HepG2 (cell line): ENCODE data around the gene CTNND2. TPM values are rescaled to one million over a fixed set of nuclear protein-coding genes. Genes with fewer than 3 reads are reported as not detected.

Experiments
- ATAC-seq: fragments of 200-7000 bp; cut with Tn5 transposase; 3 replicates; pipeline ENCODE4 v1.9.1; 2020; ENCODE audit warnings: mild to moderate bottlenecking, moderate library complexity
- BruUV-seq: library from RNA; stranded (reverse); fragments of 400-500 nt; replicated peaks from 2 replicates; lab custom pipeline; 2021; lab: Mats Ljungman, UMichigan
- CTCF ChIA-PET: fragments of 300-600 bp; formaldehyde crosslinking; extraction: SDS; loops from one replicate; lab custom pipeline; 2021; ENCODE audit warnings: low total read pairs, inconsistent platforms, low intra/inter-chr PET ratio; lab: Yijun Ruan, JAX
- POLR2A ChIA-PET: fragments of 350-600 bp; sonication (Branson Sonifier 250); formaldehyde crosslinking; loops from one replicate; lab custom pipeline; 2020; ENCODE audit warnings: antibody characterized with exemption, inconsistent platforms; lab: Yijun Ruan, JAX
- DNase-seq: peaks from one replicate; pipeline ENCODE4 v3.0.0-alpha.2; 2015; ENCODE audit warnings: low spot score
- FAIRE-seq: peaks from 3 replicates; lab custom pipeline; 2011; peaks lifted over from hg19 to GRCh38; lab: Jason Lieb, UNC
- H2AFZ ChIP-seq: one replicate; pipeline ENCODE4 v1.6.1; 2011; ENCODE audit warnings: low read length, inconsistent platforms
- H3K27ac ChIP-seq: fragments of 300-600 bp; 3 replicates; pipeline ENCODE4 v1.8.0; 2011; ENCODE audit warnings: mixed run types, mild to moderate bottlenecking, mixed read lengths, low read length, inconsistent platforms; ENCODE audit not compliant: insufficient read depth; ENCODE audit errors: extremely low read length
- H3K27me3 ChIP-seq, 2 experiments: fragments of 200-600 bp in 1 of 2; 2 replicates in 1 of 2; 3 replicates in 1 of 2; pipeline versions ENCODE4 v1.6.0 to v1.8.0; 2011; ENCODE audit warnings: low read length in 2 of 2, mild to moderate bottlenecking in 2 of 2, moderate library complexity in 2 of 2, inconsistent platforms in 1 of 2; ENCODE audit not compliant: insufficient read depth in 2 of 2, control insufficient read depth in 1 of 2
- H3K36me3 ChIP-seq, 2 experiments: fragments of 200-600 bp in 1 of 2; replicated peaks in 1 of 2; 2 replicates in 1 of 2; 3 replicates in 1 of 2; pipeline versions ENCODE4 v1.5.1 to v1.8.0; 2011; ENCODE audit warnings: low read length in 2 of 2, inconsistent platforms in 1 of 2; ENCODE audit not compliant: insufficient read depth in 2 of 2, control insufficient read depth in 1 of 2
- H3K4me1 ChIP-seq: 2 replicates; pipeline ENCODE4 v1.5.1; 2012; ENCODE audit warnings: low read length, inconsistent platforms; ENCODE audit not compliant: insufficient read depth
- H3K4me2 ChIP-seq: 2 replicates; pipeline ENCODE4 v1.6.0; 2011; ENCODE audit warnings: low read depth, low read length, inconsistent platforms
- H3K4me3 ChIP-seq, 3 experiments: fragments of 200-600 bp in 1 of 3; sonication (generic), shearing (Covaris generic) in 1 of 3; replicated peaks in 1 of 3; 2 replicates each; pipeline ENCODE4 v1.5.1; 2011 to 2016; ENCODE audit warnings: low read length in 3 of 3, inconsistent platforms in 2 of 3, low read depth in 2 of 3, mild to moderate bottlenecking in 2 of 3, control low read depth in 1 of 3, mixed read lengths in 1 of 3; ENCODE audit not compliant: insufficient read depth in 1 of 3
- H3K79me2 ChIP-seq: one replicate; pipeline ENCODE4 v1.6.1; 2011; ENCODE audit warnings: low read length, inconsistent platforms; ENCODE audit not compliant: insufficient read depth
- H3K9ac ChIP-seq: 2 replicates; pipeline ENCODE4 v1.6.0; 2011; ENCODE audit warnings: mild to moderate bottlenecking, low read depth, low read length, inconsistent platforms; ENCODE audit not compliant: insufficient read depth
- H3K9me3 ChIP-seq: 2 replicates; pipeline ENCODE4 v1.5.1; 2012; ENCODE audit warnings: mild to moderate bottlenecking, low read length
- H4K20me1 ChIP-seq: 2 replicates; pipeline ENCODE4 v1.6.0; 2011; ENCODE audit warnings: inconsistent platforms, mild to moderate bottlenecking, low read length, moderate library complexity; ENCODE audit not compliant: insufficient read depth
- HES4 ChIP-seq: sonication (generic); formaldehyde crosslinking; IDR thresholded peaks from 2 replicates; pipeline ENCODE4 v1.9.0; 2021; ENCODE audit warnings: mild to moderate bottlenecking, missing genetic modification reagents, borderline replicate concordance
- HOXA7 ChIP-seq: sonication (generic); formaldehyde crosslinking; IDR thresholded peaks from 2 replicates; pipeline ENCODE4 v1.8.1; 2022; ENCODE audit warnings: mild to moderate bottlenecking, missing genetic modification reagents, moderate library complexity
- IKZF4 ChIP-seq: sonication (generic); formaldehyde crosslinking; IDR thresholded peaks from 2 replicates; pipeline ENCODE4 v1.5.1; 2020; ENCODE audit warnings: borderline replicate concordance, mild to moderate bottlenecking, low read depth, missing genetic modification reagents; ENCODE audit errors: not compliant biosample characterization
- MZF1 ChIP-seq: sonication (generic); formaldehyde crosslinking; IDR thresholded peaks from 2 replicates; pipeline ENCODE4 v1.8.1; 2023; ENCODE audit warnings: mild to moderate bottlenecking, missing genetic modification reagents, borderline replicate concordance
- NFYC ChIP-seq: IDR thresholded peaks from 2 replicates; pipeline ENCODE4 v1.6.1; 2016; ENCODE audit warnings: missing genetic modification reagents, missing compliant biosample characterization
- RARA ChIP-seq: IDR thresholded peaks from 2 replicates; pipeline ENCODE4 v1.6.1; 2016; ENCODE audit warnings: missing genetic modification reagents, missing compliant biosample characterization
- THAP11 ChIP-seq: IDR thresholded peaks from 2 replicates; pipeline ENCODE4 v1.6.1; 2016; ENCODE audit warnings: missing biosample characterization, missing genetic modification reagents
- WGBS: methylation state at CpG from one replicate; pipeline ENCODE4 v1.1.6; 2017; ENCODE audit warnings: low lambda C conversion rate; 5-methylcytosine and 5-hydroxymethylcytosine counted together
- in situ Hi-C: cut with HindIII; loops from 2 replicates; pipeline ENCODE4 v1.10.0; 2017; ENCODE audit warnings: low pct_unique_long_range_greater_than_20kb; ENCODE audit not compliant: extremely low pct_ligation_motif_present
- intact Hi-C: fragments of 100-400 bp; cut with micrococcal nuclease; formaldehyde crosslinking; loops from one replicate; pipeline ENCODE4 v1.10.0; 2022; ENCODE audit not compliant: unreplicated experiment
- polyA plus RNA-seq, 8 experiments: library from polyadenylated mRNA; depleted of rRNA in 3 of 8; stranded (reverse) in 7 of 8; unstranded in 1 of 8; fragments of >200 nt; fragmentation: Illumina TruSeq in 4 of 8; extraction: Trizol in 4 of 8; gene quantifications; 2 replicates each; pipeline versions ENCODE4 v1.2.1 to v1.2.3, GENCODE V29; 2011 to 2016; ENCODE audit warnings: low read depth in 4 of 8, missing spikeins in 1 of 8, mixed read lengths in 1 of 8; ENCODE audit not compliant: insufficient read depth in 1 of 8
- total RNA-seq, 5 experiments: library from RNA; depleted of rRNA; stranded (reverse); fragments of >200 nt; fragmentation: Illumina TruSeq; extraction: Trizol; gene quantifications; 2 replicates each; pipeline ENCODE4 v1.2.3, GENCODE V29; 2016; ENCODE audit warnings: low read depth in 1 of 5
- TF ChIP-seq, protein P1 (sequence below): sonication (generic); formaldehyde crosslinking; conservative IDR thresholded peaks from 2 replicates; pipeline ENCODE4 v1.4.0; 2020; ENCODE audit warnings: missing genetic modification reagents
- TF ChIP-seq, protein P2 (sequence below): fragments of 450-650 bp; IDR thresholded peaks from 2 replicates; pipeline ENCODE4 v1.6.1; 2016

CTNND2 gene
- total and polyA plus RNA-seq, 2 of the 13 experiments (the other 11 are each of a cell fraction or from before 2014, with no cell fraction given) = not detected

DNA sequence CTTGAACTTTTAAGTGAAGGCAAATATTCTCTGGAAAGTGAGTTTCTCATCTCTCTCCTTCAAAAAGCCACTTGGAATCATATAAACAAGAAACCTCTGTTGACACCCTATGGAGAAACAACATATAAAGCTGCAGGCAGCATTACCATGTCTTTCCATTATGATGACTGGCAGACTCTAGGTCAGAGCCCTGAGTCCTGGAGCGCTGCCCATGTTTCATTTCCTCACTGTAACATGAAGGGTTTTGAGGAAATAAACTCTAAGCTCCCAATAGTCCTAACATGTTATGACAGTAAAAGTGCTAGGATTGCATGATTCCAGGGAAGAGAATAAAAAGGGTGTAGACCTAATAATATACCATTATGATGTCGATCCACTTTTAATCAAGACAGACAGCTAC is 220.6 kb downstream of the CTNND2 start (continued):
- TF ChIP-seq IKZF4 = no peak
- TF ChIP-seq, protein P1, sequence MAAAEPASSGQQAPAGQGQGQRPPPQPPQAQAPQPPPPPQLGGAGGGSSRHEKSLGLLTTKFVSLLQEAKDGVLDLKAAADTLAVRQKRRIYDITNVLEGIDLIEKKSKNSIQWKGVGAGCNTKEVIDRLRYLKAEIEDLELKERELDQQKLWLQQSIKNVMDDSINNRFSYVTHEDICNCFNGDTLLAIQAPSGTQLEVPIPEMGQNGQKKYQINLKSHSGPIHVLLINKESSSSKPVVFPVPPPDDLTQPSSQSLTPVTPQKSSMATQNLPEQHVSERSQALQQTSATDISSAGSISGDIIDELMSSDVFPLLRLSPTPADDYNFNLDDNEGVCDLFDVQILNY (CRISPR knock-in tag) = no peak
- TF ChIP-seq MZF1 (CRISPR knock-in tag) = no peak
- no peak for TF ChIP-seq THAP11
- no peak for TF ChIP-seq HES4 (CRISPR knock-in tag)
- TF ChIP-seq RARA (CRISPR knock-in tag) = no peak

DNA sequence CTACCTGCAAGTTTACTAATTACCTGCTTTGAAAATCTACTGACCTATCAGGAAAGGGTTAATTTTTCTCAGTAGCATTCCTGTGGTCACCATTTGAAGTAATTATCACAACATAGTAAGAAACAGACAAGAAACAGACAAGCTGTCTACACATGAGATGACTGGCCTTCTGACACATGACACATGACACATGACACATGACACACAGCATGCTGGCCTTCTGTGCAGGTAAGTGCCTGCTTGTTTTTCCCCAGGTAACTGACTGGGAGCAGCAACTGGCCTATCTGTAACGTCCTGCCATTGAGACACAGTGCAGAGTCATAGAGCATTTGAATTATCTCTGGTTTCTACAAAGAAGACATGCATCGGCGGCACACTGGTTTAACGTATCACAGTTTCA is 222.4 kb downstream of the CTNND2 start:
- Histone ChIP-seq H3K27ac (no peak overlapping the region), H2AFZ (no peak overlapping the region), H3K4me1 (no peaks in the 10 kb centered on the region), H3K79me2 (no peaks in the 10 kb centered on the region), H3K9me3 (no peaks in the 10 kb centered on the region), H3K4me2 (no peak overlapping the region), H3K27me3 (no peaks in the 10 kb centered on the region), H4K20me1 (no peaks in the 10 kb centered on the region), H3K36me3 (no peaks in the 10 kb centered on the region), H3K9ac (no peak overlapping the region), H3K4me3 (no peak overlapping the region)
- DNase-seq (no peak), FAIRE-seq (no peak), ATAC-seq (no peak)
- ChIA-PET CTCF (no interaction called here), POLR2A (no interaction called here)
- TF ChIP-seq NFYC (no peak), HOXA7 (CRISPR knock-in tag) (no peak)
- TF ChIP-seq, protein P2, sequence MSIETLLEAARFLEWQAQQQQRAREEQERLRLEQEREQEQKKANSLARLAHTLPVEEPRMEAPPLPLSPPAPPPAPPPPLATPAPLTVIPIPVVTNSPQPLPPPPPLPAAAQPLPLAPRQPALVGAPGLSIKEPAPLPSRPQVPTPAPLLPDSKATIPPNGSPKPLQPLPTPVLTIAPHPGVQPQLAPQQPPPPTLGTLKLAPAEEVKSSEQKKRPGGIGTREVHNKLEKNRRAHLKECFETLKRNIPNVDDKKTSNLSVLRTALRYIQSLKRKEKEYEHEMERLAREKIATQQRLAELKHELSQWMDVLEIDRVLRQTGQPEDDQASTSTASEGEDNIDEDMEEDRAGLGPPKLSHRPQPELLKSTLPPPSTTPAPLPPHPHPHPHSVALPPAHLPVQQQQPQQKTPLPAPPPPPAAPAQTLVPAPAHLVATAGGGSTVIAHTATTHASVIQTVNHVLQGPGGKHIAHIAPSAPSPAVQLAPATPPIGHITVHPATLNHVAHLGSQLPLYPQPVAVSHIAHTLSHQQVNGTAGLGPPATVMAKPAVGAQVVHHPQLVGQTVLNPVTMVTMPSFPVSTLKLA = peak; percentile 80
- BruUV-seq = no TSS peak
- intact Hi-C loops (no loop called here), in situ Hi-C loops (no loop called here)
- 47% methylated on average over 4 of the region's 4 CpGs for WGBS
